ENCODE results near the gene TNIP1. TPM values are rescaled to one million over a fixed set of nuclear protein-coding genes. Genes with fewer than 3 reads are reported as not detected.

The TNIP1 gene
- total and polyA plus RNA-seq, 7 donors = 55.1 to 210 (median 73.1) TPM

GRCh38 chr5:151105561-151105960 is 24.7 kb upstream of the TNIP1 start:
- H3K4me3 ChIP-seq = no peak overlapping the region
- H3K9me3 ChIP-seq = no peaks in the 10 kb centered on the region
- peak overlapping the region; percentile 81 to 94 (median 86) for H3K27ac ChIP-seq
- 77 to 78% methylated on average over 2 of the region's 2 CpGs for WGBS, 2 donors
- intact Hi-C loops (cut with DNase I) = loop anchor here (2.0 to 5.0 kb wide), 2 partner anchors 25 to 323 kb away; partner anchors contain the start of gene TNIP1
- H3K27me3 ChIP-seq = no peaks in the 10 kb centered on the region
- H3K36me3 ChIP-seq = peaks cover 10 to 54% (median 27%) of the 10 kb centered on the region in 4 donors
- peaks cover 0 to 73% (median 56%) of the 10 kb centered on the region in 4 donors for H3K4me1 ChIP-seq
- no peak for DNase-seq
- no peak for TF ChIP-seq CTCF (IDR thresholded peaks at IDR 0.05)

- intact Hi-C loops (cut with DNase I) = loop anchor here (2.0 to 5.0 kb wide), 2 partner anchors 24 to 322 kb away; partner anchors contain the start of gene TNIP1
- H3K4me3 ChIP-seq = no peak overlapping the region
- peak overlapping the region; percentile 81 to 94 (median 86) for H3K27ac ChIP-seq
- peak; percentile 73 to 94 (median 84) for TF ChIP-seq EP300 (IDR thresholded peaks at IDR 0.05)
- TF ChIP-seq POLR2AphosphoS5 (IDR thresholded peaks at IDR 0.05) = peak; percentile 83 to 94 (median 94)
- TF ChIP-seq POLR2A (IDR thresholded peaks at IDR 0.05) = no peak
- H3K27me3 ChIP-seq = no peaks in the 10 kb centered on the region
- WGBS, 2 donors = 71 to 85% methylated on average over 5 of the region's 5 CpGs
- H3K4me1 ChIP-seq = peaks cover 0 to 76% (median 53%) of the 10 kb centered on the region in 4 donors
- DNase-seq = peak; percentile 94
- peaks cover 10 to 46% (median 27%) of the 10 kb centered on the region in 4 donors for H3K36me3 ChIP-seq
- H3K9me3 ChIP-seq = no peaks in the 10 kb centered on the region
Observed at GRCh38 chr5:151104795-151105194, 24.0 kb upstream of the TNIP1 start.

GRCh38 chr5:151101746-151102145 is 20.9 kb upstream of the TNIP1 start:
- peaks cover 0 to 51% (median 27%) of the 10 kb centered on the region in 4 donors for H3K4me1 ChIP-seq
- H3K27ac ChIP-seq = peak overlapping the region in 2 of 4 donors; percentile 11 to 18

GRCh38 chr5:151101151-151101550 is 20.3 kb upstream of the TNIP1 start:
- DNase-seq = no peak
- Histone ChIP-seq H3K36me3 (peaks cover 5 to 36% (median 19%) of the 10 kb centered on the region in 4 donors), H3K9me3 (no peaks in the 10 kb centered on the region), H3K27ac (peak overlapping the region in 2 of 4 donors; percentile 11 to 18), H3K4me3 (no peak overlapping the region), H3K27me3 (no peaks in the 10 kb centered on the region), H3K4me1 (peaks cover 0 to 46% (median 22%) of the 10 kb centered on the region in 4 donors)
- intact Hi-C loops (cut with DNase I) = no loop called here
- TF ChIP-seq POLR2A (IDR thresholded peaks at IDR 0.05) (no peak), EP300 (IDR thresholded peaks at IDR 0.05) (no peak), POLR2AphosphoS5 (IDR thresholded peaks at IDR 0.05) (no peak), CTCF (IDR thresholded peaks at IDR 0.05) (no peak)
- 75 to 90% methylated on average over 9 of the region's 9 CpGs for WGBS, 2 donors

More at GRCh38 chr5:151101746-151102145, 20.9 kb upstream of the TNIP1 start:
- Histone ChIP-seq H3K9me3 (no peaks in the 10 kb centered on the region), H3K27me3 (no peaks in the 10 kb centered on the region), H3K4me3 (no peak overlapping the region), H3K36me3 (peaks cover 5 to 36% (median 19%) of the 10 kb centered on the region in 4 donors)
- WGBS, 2 donors = 53 to 88% methylated on average over 4 of the region's 4 CpGs
- DNase-seq = no peak
- TF ChIP-seq POLR2AphosphoS5 (IDR thresholded peaks at IDR 0.05) = no peak
- TF ChIP-seq CTCF (IDR thresholded peaks at IDR 0.05) = no peak
- no peak for TF ChIP-seq EP300 (IDR thresholded peaks at IDR 0.05)
- no peak for TF ChIP-seq POLR2A (IDR thresholded peaks at IDR 0.05)
- intact Hi-C loops (cut with DNase I) = no loop called here

GRCh38 chr5:151100681-151101080 is 19.8 kb upstream of the TNIP1 start:
- Histone ChIP-seq H3K4me3 (no peak overlapping the region), H3K27me3 (no peaks in the 10 kb centered on the region), H3K9me3 (no peaks in the 10 kb centered on the region), H3K4me1 (peaks cover 0 to 46% (median 23%) of the 10 kb centered on the region in 4 donors), H3K36me3 (peaks cover 5 to 36% (median 19%) of the 10 kb centered on the region in 4 donors), H3K27ac (no peak overlapping the region)
- 77 to 79% methylated on average over 4 of the region's 4 CpGs for WGBS, 2 donors
- no peak for TF ChIP-seq POLR2A (IDR thresholded peaks at IDR 0.05)
- TF ChIP-seq CTCF (IDR thresholded peaks at IDR 0.05) = no peak
- TF ChIP-seq POLR2AphosphoS5 (IDR thresholded peaks at IDR 0.05) = no peak
- TF ChIP-seq EP300 (IDR thresholded peaks at IDR 0.05) = no peak
- no peak for DNase-seq
- intact Hi-C loops (cut with DNase I) = no loop called here

Measured in sigmoid colon (tissue), 7 donors.